Measurements from ENCODE around the gene NUBPL.

Gene NUBPL

DNA sequence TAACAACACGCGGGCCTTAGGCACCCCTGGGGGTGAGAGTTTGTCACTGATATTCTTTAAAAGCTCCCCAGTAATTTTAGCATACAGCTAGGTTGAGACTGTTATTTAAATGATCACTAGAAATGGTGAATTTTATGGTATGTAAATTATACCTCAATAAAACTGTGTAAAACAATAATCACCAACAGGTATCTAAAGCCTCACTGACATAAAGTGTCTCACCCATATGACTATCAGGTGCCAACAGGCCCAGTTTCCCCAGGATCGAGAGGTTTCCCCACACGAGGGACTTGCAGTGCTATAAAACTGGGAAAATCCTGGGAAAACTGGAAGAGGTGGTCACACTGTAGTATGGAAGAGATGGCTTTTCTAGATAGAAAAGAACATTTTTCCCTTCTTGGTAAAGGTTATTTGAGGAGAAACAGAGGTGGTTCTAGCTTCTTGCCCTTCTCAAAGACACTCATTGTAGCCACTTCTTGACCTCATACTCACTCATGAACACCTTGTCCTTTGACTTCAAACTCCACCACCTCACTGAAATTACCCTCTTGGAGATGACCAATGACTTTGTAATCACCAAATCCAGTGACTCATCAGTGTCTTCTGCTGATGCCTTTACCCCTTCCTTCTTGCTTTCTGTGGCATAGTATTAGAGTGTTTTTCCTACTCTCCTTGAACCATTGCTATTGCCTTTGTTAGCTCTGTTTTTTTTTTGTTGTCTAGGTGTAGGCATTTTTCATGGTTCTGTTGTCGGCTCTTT is 24.8 kb upstream of the NUBPL start:
- Histone ChIP-seq H3K4me3 (ENCODE audit: low read depth, low read length) (no peak overlapping the region), H3K36me3 (no peaks in the 10 kb centered on the region), H3K9me3 (ENCODE audit: severe bottlenecking) (no peaks in the 10 kb centered on the region), H3K27ac (no peak overlapping the region), H3K27me3 (ENCODE audit: insufficient read depth, low read depth, severe bottlenecking) (no peaks in the 10 kb centered on the region)
- no peak for TF ChIP-seq CTCF (IDR thresholded peaks at IDR 0.05; ENCODE audit: low read depth, low read length)
- DNase-seq: no peak

DNA sequence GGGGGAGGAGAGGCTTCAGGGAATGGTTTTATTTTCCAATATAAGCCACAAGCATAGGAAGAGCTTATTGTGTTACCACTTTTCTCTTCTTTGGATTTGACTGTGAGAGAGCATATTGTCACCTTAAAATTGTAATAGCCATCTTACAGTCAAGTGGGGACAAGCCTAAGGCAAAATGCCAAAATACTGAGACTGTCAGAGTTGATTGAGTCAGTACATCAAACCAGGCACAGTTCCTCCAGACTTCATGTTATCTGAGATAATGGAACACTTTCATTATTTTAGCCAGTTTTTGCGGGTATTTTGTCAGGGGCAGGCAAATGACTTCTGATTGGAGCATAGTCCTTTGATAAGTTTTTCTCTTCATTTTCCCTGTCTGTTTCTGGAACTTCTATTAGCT is 19.5 kb upstream of the NUBPL start:
- Histone ChIP-seq H3K36me3 (no peaks in the 10 kb centered on the region), H3K9me3 (ENCODE audit: severe bottlenecking) (no peaks in the 10 kb centered on the region), H3K27me3 (ENCODE audit: insufficient read depth, low read depth, severe bottlenecking) (no peaks in the 10 kb centered on the region), H3K27ac (no peak overlapping the region), H3K4me3 (ENCODE audit: low read depth, low read length) (no peak overlapping the region)
- DNase-seq: no peak
- TF ChIP-seq CTCF (IDR thresholded peaks at IDR 0.05; ENCODE audit: low read depth, low read length): no peak

- 0 out of 2 replicates have a peak, but pooled peaks have one; percentile 14 for TF ChIP-seq CTCF (IDR thresholded peaks at IDR 0.05; ENCODE audit: low read depth, low read length)
- Histone ChIP-seq H3K36me3 (no peaks in the 10 kb centered on the region), H3K27ac (no peak overlapping the region), H3K27me3 (ENCODE audit: insufficient read depth, low read depth, severe bottlenecking) (no peaks in the 10 kb centered on the region), H3K9me3 (ENCODE audit: severe bottlenecking) (no peaks in the 10 kb centered on the region), H3K4me3 (ENCODE audit: low read depth, low read length) (no peak overlapping the region)
- no peak for DNase-seq
Measured at GRCh38 chr14:31543969-31544799, 17.0 kb upstream of the NUBPL start.

DNA sequence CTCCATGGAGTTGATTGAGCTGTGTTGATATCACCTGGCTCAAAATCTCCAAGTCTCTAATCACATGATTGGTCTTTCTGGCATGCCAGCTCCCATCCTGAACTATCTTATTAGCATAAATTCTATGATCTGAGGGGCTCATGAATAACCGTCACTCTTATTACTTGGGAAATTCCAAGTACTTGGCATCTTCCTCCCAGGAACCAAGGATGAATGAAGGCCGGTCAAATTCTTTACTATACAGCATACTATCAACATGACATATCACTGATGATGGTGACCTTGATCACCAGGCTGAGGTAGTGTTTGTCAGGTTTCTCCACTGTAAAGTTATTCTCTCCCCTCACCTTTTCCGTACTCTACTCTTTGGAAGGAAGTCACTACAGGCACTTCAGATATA is 16.4 kb upstream of the NUBPL start:
- H3K9me3 ChIP-seq (ENCODE audit: severe bottlenecking): no peaks in the 10 kb centered on the region
- no peak overlapping the region for H3K27ac ChIP-seq
- no peaks in the 10 kb centered on the region for H3K36me3 ChIP-seq
- DNase-seq: no peak
- H3K27me3 ChIP-seq (ENCODE audit: insufficient read depth, low read depth, severe bottlenecking): no peaks in the 10 kb centered on the region
- no peak for TF ChIP-seq CTCF (IDR thresholded peaks at IDR 0.05; ENCODE audit: low read depth, low read length)
- no peak overlapping the region for H3K4me3 ChIP-seq (ENCODE audit: low read depth, low read length)

DNA sequence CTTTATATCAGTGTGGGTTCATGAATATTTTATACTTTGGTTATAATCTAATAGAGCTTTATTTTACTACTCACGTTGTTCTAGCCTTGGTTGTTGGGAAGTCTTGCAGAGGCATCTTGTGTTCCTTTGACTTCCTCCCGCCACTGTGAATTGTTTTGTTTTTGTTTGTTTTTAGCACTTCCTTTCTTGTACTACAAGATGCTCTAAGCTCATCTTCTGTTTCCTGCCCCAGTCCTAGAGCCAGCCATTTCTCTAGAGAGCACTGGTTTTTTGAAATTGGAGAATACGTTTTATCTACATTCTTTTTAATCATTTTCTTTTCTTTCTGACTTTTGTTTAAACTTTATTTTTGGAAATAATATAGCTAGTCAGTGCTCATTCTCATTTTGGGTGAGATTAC is 15.9 kb upstream of the NUBPL start:
- no peak for TF ChIP-seq CTCF (IDR thresholded peaks at IDR 0.05; ENCODE audit: low read depth, low read length)

More for the DNA sequence above, 15.9 kb upstream of the NUBPL start:
- Histone ChIP-seq H3K9me3 (ENCODE audit: severe bottlenecking) (no peaks in the 10 kb centered on the region), H3K4me3 (ENCODE audit: low read depth, low read length) (no peak overlapping the region), H3K27me3 (ENCODE audit: insufficient read depth, low read depth, severe bottlenecking) (no peaks in the 10 kb centered on the region), H3K27ac (no peak overlapping the region), H3K36me3 (no peaks in the 10 kb centered on the region)
- no peak for DNase-seq
